Suprapubic skin (tissue), 4 donors: ENCODE measurements around the gene RAB10. TPM values are rescaled to one million over a fixed set of nuclear protein-coding genes. Genes with fewer than 3 reads are reported as not detected.

Source experiments
- DNase-seq, 2 donors: peaks; one replicate each; pipeline ENCODE4 v3.0.0-alpha.2; 2019; ENCODE audit warnings: low spot score in 2 of 2
- H3K27ac ChIP-seq: fragments of 200-600 bp; sonication (generic); one replicate; pipeline ENCODE4 v1.5.1; 2019
- H3K27me3 ChIP-seq: fragments of 200-600 bp; sonication (generic); one replicate; pipeline ENCODE4 v1.5.1; 2019
- H3K36me3 ChIP-seq: fragments of 200-600 bp; sonication (generic); one replicate; pipeline ENCODE4 v1.5.1; 2019
- H3K4me1 ChIP-seq: fragments of 200-600 bp; sonication (generic); one replicate; pipeline ENCODE4 v1.5.1; 2019
- H3K4me3 ChIP-seq: fragments of 200-600 bp; sonication (generic); one replicate; pipeline ENCODE4 v1.5.1; 2019; ENCODE audit warnings: mild to moderate bottlenecking
- H3K9me3 ChIP-seq: fragments of 200-600 bp; sonication (generic); one replicate; pipeline ENCODE4 v1.5.1; 2019
- EP300 ChIP-seq: sonication (generic); formaldehyde crosslinking; IDR thresholded peaks from one replicate; pipeline ENCODE4 v1.6.1; 2017; ENCODE audit warnings: antibody characterized with exemption
- POLR2A ChIP-seq, 2 donors: fragments of 450-650 bp; IDR thresholded peaks; one replicate each; pipeline ENCODE4 v1.6.1; 2017; ENCODE audit warnings: antibody characterized with exemption in 2 of 2, mild to moderate bottlenecking in 2 of 2, moderate library complexity in 2 of 2
- POLR2AphosphoS5 ChIP-seq, 3 donors: sonication (generic); formaldehyde crosslinking; IDR thresholded peaks; one replicate each; pipeline ENCODE4 v1.6.1; 2017; ENCODE audit warnings: antibody characterized with exemption in 3 of 3
- WGBS: methylation state at CpG from one replicate; pipeline ENCODE4 v1.1.5; 2018; 5-methylcytosine and 5-hydroxymethylcytosine counted together
- total RNA-seq, 4 donors: library from RNA; depleted of rRNA; stranded (reverse); fragments of >200 nt; gene quantifications; one replicate each; pipeline ENCODE4 v1.1.0, GENCODE V29; 2016
- TF ChIP-seq, protein P1 (sequence below), 2 donors: fragments of 200-600 bp in 1 of 2; fragments of 450-650 bp in 1 of 2; sonication (generic) in 1 of 2; IDR thresholded peaks; one replicate each; pipeline ENCODE4 v1.5.1; 2016 to 2019; ENCODE audit warnings: antibody characterized with exemption in 2 of 2, mild to moderate bottlenecking in 1 of 2, moderate library complexity in 1 of 2

RAB10 gene
- total RNA-seq, 4 donors from 2014 or later: 145 to 171 (median 165) TPM

DNA sequence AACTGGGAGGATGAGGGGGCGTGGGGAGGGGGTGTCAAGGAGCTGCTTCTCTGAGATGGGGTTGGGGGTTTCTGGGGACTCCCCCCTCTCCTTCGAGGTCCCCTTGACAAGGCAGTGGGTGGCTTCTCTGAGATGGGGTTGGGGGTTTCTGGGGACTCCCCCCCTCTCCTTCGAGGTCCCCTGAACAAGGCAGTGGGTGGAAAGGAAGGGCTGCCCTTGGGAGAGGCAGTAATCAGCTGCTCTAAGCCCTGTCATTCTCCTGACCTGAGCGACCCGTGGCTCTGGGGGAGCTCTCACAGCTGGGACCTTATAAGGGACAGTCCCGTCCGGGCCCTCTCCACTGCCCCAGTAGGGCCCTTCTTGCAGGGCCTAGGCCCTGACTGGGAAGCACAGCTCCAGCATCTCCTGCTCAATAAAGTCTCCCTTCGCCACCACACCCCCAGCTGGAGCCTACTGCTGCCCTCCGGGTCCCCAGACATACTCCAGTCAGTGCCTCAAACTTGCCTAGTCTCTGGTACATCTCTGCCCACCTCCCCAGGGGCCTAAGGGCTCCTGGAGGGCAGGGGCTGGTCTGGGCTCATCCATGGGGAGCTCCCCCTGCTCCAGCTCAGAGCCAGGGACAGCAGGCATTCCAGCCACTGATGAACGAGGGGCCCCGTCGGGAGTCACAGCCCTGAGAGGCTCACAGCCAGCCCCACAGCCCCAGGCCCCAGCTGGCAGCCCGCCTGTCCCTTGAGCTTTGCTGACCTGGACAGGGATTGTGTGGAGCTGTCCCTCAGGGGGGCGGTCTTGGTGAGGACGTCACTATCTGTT, 141.8 kb downstream of the RAB10 start:
- peak in 1 of 2 donors; percentile 59 for DNase-seq

DNA sequence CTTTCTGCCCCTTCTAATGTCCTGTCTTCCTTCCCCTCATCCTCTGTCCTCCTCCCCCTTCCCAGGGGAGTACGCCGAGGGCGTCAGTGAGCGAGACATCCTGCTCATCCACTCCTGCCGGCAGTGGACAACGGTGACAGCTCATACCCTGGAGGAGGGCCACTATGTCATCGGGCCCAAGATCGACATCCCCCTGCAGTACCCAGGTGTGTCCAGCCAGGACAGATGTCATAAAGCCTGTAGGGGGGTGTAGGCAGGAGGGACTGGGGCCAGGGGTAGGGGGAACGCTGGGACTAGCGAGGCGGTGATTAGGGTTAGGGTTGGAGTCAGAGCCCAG, 142.4 kb downstream of the RAB10 start:
- H3K27me3 ChIP-seq: peaks cover 25% of the 10 kb centered on the region
- no peak overlapping the region for H3K4me3 ChIP-seq
- no peaks in the 10 kb centered on the region for H3K36me3 ChIP-seq
- DNase-seq: peak in 1 of 2 donors; percentile 35
- no peaks in the 10 kb centered on the region for H3K9me3 ChIP-seq
- peaks cover 32% of the 10 kb centered on the region for H3K4me1 ChIP-seq
- WGBS: 84% methylated on average over 11 of the region's 11 CpGs
- no peak for TF ChIP-seq EP300
- TF ChIP-seq POLR2A (IDR thresholded peaks at IDR 0.05): no peak
- TF ChIP-seq, protein P1, sequence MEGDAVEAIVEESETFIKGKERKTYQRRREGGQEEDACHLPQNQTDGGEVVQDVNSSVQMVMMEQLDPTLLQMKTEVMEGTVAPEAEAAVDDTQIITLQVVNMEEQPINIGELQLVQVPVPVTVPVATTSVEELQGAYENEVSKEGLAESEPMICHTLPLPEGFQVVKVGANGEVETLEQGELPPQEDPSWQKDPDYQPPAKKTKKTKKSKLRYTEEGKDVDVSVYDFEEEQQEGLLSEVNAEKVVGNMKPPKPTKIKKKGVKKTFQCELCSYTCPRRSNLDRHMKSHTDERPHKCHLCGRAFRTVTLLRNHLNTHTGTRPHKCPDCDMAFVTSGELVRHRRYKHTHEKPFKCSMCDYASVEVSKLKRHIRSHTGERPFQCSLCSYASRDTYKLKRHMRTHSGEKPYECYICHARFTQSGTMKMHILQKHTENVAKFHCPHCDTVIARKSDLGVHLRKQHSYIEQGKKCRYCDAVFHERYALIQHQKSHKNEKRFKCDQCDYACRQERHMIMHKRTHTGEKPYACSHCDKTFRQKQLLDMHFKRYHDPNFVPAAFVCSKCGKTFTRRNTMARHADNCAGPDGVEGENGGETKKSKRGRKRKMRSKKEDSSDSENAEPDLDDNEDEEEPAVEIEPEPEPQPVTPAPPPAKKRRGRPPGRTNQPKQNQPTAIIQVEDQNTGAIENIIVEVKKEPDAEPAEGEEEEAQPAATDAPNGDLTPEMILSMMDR (IDR thresholded peaks at IDR 0.05): no peak
- no peak for TF ChIP-seq POLR2AphosphoS5 (IDR thresholded peaks at IDR 0.05)
- no peak overlapping the region for H3K27ac ChIP-seq

More for the DNA sequence above, 141.8 kb downstream of the RAB10 start:
- H3K36me3 ChIP-seq: no peaks in the 10 kb centered on the region
- H3K27me3 ChIP-seq: peaks cover 25% of the 10 kb centered on the region
- peaks cover 32% of the 10 kb centered on the region for H3K4me1 ChIP-seq
- no peak overlapping the region for H3K27ac ChIP-seq
- H3K9me3 ChIP-seq: no peaks in the 10 kb centered on the region
- WGBS: 74% methylated on average over 6 of the region's 15 CpGs
- no peak overlapping the region for H3K4me3 ChIP-seq
- no peak for TF ChIP-seq POLR2A (IDR thresholded peaks at IDR 0.05)

DNA sequence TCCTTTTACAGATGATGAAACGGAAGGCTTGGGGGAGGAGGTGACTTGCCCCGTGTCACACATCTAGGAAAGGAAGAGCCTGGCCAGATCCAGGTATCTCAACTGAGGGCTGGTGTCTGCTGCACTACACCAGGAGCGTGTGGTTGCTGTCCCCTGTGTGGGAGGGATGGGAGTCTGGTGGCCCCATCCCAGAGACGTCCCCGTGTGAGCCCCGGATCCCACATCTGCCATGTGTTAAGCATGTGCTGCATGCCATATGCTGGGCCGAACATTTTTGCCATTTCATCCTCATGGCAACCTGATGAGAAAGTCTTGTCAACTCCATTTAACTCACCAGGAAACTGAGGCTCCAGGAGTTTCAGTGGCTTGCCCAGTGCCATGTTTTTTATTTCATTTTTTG, 143.2 kb downstream of the RAB10 start:
- no peak for TF ChIP-seq POLR2A (IDR thresholded peaks at IDR 0.05)
- TF ChIP-seq POLR2AphosphoS5 (IDR thresholded peaks at IDR 0.05): no peak
- TF ChIP-seq EP300: no peak
- TF ChIP-seq, protein P1 (IDR thresholded peaks at IDR 0.05): no peak
- H3K27me3 ChIP-seq: peaks cover 23% of the 10 kb centered on the region

DNA sequence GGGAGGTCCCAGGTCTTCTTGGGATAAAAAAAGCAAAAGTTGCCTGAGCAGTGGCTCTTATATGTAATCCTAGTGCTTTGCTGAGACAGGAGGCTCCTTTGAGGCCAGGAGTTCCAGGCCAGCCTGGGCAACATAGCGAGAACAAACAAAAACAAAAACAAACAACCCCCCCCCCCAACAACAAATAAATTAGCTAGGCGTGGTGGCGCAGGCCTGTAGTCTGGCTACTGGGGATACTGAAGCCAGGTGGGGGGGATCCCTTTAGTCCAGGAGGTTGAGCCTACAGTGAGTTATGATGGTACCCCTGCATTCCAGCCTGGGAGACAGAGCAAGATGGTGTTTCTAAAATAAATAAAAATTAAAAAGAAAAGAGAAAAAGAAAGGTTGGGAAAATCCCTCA, 144.4 kb downstream of the RAB10 start:
- DNase-seq: peak; percentile 7 to 24
- H3K4me1 ChIP-seq: peaks cover 26% of the 10 kb centered on the region
- H3K36me3 ChIP-seq: no peaks in the 10 kb centered on the region
- peaks cover 16% of the 10 kb centered on the region for H3K27me3 ChIP-seq
- H3K27ac ChIP-seq: no peak overlapping the region
- TF ChIP-seq EP300: no peak
- no peak for TF ChIP-seq POLR2A (IDR thresholded peaks at IDR 0.05)
- TF ChIP-seq, protein P1 (IDR thresholded peaks at IDR 0.05): no peak
- TF ChIP-seq POLR2AphosphoS5 (IDR thresholded peaks at IDR 0.05): no peak
- WGBS: 94% methylated on average over 3 of the region's 3 CpGs
- no peaks in the 10 kb centered on the region for H3K9me3 ChIP-seq
- peak overlapping the region; percentile 63 for H3K4me3 ChIP-seq

More for the DNA sequence above, 143.2 kb downstream of the RAB10 start:
- Histone ChIP-seq H3K9me3 (no peaks in the 10 kb centered on the region), H3K36me3 (no peaks in the 10 kb centered on the region), H3K27ac (no peak overlapping the region), H3K4me1 (peaks cover 32% of the 10 kb centered on the region), H3K4me3 (no peak overlapping the region)
- WGBS: 72% methylated on average over 7 of the region's 7 CpGs
- peak in 1 of 2 donors; percentile 51 for DNase-seq

DNA sequence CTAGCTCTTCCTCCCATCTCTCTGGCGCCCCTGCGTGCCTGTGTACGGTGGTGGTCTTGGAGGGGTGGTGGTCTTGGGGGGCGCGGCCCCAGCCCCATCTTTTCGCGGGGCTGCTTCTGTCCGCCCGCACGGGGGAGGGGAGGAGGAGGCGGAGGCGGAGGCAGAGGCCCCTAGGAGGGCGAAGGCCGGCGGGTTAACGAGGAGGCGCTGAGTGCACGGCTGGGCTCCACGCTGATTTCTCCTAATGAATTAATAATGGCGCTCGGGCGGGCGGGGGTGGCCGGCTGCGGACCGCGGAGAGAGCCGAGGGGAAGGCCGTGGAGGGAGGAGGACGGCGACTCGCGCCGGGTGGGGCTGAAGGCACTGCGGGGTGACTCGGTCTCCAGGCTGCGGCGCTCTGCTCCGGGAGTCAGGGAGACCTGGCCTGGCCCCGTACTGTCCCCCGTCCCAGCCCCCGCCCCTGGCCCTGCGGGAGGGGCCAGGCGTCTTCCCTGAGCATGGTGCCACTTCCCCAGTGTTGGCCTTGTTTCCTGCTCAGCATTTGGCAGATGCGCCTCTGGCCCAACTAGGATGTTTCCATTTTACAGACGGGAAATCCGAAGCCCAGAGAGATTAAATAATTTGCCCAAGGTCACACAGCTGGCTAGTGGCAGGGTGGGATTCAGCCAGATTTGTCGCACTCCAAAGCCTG, 145.0 kb downstream of the RAB10 start:
- WGBS: 10% methylated on average over 41 of the region's 48 CpGs
- DNase-seq: no peak
- H3K27me3 ChIP-seq: peaks cover 10% of the 10 kb centered on the region
- no peak for TF ChIP-seq POLR2A (IDR thresholded peaks at IDR 0.05)
- no peaks in the 10 kb centered on the region for H3K9me3 ChIP-seq
- H3K4me1 ChIP-seq: peaks cover 19% of the 10 kb centered on the region
- H3K4me3 ChIP-seq: peak overlapping the region; percentile 63
- no peak overlapping the region for H3K27ac ChIP-seq
- H3K36me3 ChIP-seq: no peaks in the 10 kb centered on the region

DNA sequence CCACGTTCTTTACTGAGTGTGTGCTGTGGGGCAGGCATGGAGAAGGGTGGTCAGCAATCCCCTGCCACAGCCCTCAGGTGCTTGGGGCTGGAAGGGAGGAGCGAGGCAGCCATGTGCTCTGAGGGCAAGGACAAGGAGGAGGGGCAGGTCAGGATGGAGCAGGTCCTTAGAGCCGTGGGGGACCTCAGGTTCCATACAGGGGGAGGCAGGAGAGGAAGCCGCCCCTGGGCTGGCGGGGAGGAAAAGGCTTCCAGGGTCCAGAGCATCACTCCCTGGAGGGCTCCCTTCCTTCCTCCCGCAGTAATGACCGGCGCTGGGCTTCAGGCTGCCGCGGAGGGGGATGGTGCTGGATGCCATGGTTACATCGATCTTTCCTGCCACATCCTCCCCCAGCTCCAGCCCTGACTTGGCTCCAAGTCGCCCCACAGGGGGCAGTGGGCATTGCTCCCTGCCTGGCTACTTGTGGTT, 145.6 kb downstream of the RAB10 start:
- TF ChIP-seq POLR2AphosphoS5 (IDR thresholded peaks at IDR 0.05) (no peak), EP300 (no peak), POLR2A (IDR thresholded peaks at IDR 0.05) (no peak)
- TF ChIP-seq, protein P1 (IDR thresholded peaks at IDR 0.05): no peak
- Histone ChIP-seq H3K36me3 (no peaks in the 10 kb centered on the region), H3K4me3 (peak overlapping the region; percentile 63), H3K27me3 (peaks cover 4% of the 10 kb centered on the region), H3K9me3 (no peaks in the 10 kb centered on the region), H3K27ac (no peak overlapping the region), H3K4me1 (peaks cover 17% of the 10 kb centered on the region)
- no peak for DNase-seq
- WGBS: 51% methylated on average over 11 of the region's 12 CpGs
